ENCODE measurements around the gene EFCAB12.
"Not testable (repeated sequence)": the region's sequence is repeated elsewhere in the genome, so short reads cannot be mapped to it uniquely, and the experiment has no call there.

Gene EFCAB12

GRCh38 chr3:129419476-129419875 is 9.0 kb downstream of the EFCAB12 start:
- DNase-seq (ENCODE audit: low spot score), result no peak

GRCh38 chr3:129418041-129418973 is 10.1 kb downstream of the EFCAB12 start:
- DNase-seq (ENCODE audit: low spot score), result no peak

GRCh38 chr3:129417326-129417725 is 11.1 kb downstream of the EFCAB12 start:
- DNase-seq (ENCODE audit: low spot score), result no peak

DNA sequence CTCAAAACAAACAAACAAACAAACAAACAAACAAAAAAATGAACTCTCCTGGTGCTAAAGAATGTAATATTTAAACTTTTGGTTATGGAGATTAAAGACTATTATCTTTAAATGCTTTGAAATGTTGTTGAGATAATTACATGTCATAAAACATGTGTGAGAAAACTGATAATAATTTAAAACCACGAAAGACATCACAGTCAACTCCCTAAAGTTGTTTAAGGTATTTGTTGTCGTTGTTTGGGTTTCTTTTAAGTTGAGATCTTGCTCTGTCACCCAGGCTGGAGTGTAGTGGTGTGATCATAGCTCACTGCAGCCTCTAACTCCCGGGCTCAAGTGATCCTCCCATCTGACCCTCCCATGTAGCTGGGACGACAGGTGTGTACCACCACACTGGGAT is 12.0 kb downstream of the EFCAB12 start:
- no peak for DNase-seq (ENCODE audit: low spot score)

DNA sequence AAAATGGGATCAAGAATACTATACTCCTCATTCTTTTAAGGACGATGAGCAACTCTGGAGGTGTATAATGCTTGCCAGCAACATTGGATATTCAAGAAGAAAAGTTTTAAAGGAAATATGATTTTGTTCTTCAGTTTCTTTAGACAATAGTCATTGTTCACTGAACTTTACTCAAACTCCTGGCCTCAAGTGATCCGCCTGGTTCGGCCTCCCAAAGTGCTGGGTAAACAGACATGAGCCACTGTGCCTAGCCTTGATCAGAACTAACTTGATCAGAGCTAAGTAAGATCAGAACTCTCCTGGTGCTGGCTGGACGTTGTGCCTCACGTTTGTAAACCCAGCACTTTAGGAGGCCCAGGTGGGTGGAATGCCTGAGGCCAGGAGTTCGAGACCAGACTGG is 12.6 kb downstream of the EFCAB12 start:
- DNase-seq (ENCODE audit: low spot score), result no peak

GRCh38 chr3:129415378-129415777 is 13.1 kb downstream of the EFCAB12 start:
- DNase-seq (ENCODE audit: low spot score), result no peak

DNA sequence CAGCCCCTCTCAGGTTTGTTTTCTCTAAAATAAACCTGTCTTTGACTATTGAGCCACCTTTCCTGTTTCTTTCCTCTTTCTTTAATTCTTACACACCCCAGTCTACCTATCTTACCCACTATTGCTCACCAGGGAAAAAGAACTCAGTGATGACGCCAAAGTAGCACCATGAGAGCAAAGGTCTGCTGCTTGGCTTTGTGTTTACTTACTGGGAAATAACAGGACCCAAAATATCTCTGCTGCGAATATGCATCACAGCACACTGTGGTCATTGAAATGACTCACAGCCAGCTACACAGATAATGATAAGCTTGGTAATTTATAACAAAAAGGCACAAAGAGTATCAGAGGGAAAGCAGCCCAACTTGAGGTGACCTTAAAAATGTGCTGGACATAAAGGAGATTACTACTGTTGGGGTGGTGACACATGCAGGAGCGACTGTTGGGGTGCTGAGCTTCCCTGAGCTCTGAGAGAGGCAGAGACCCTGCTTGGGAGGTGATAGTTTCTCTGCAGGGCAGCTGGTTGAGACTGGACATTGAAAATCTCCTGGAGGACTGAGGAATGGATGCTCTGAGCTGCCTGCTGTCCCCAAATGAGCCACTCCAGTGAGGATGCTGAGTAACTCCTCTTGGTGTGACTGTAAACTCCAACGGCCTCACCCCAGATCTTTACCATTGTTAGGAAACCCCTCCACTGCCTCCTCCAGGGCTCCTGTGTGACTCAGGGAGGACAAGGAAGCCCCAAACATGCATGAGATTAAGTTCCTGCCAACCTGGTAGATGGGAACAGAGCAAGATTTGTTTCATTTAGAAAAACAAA is 14.5 kb downstream of the EFCAB12 start:
- no peak for DNase-seq (ENCODE audit: low spot score)

DNA sequence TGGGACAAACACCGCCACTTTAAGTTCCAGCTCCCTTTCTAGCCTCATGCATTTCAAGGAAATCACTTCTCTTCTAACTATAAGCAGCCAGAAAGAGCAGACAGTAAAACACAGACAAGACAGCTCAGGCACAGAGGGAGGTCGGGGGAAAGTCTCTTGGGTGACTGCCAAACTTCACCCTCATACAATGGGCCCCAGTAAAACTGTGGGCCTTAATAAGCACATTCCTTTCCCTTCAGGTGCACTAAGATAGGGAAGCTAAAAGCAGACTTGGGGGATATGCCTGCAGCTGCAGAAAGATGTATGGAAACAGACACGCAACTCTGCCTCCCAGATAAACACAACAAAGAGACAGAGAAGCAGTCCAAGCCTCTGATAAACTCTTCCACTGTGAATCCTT is 15.2 kb downstream of the EFCAB12 start:
- not testable (repeated sequence) for DNase-seq (ENCODE audit: low spot score)

DNA sequence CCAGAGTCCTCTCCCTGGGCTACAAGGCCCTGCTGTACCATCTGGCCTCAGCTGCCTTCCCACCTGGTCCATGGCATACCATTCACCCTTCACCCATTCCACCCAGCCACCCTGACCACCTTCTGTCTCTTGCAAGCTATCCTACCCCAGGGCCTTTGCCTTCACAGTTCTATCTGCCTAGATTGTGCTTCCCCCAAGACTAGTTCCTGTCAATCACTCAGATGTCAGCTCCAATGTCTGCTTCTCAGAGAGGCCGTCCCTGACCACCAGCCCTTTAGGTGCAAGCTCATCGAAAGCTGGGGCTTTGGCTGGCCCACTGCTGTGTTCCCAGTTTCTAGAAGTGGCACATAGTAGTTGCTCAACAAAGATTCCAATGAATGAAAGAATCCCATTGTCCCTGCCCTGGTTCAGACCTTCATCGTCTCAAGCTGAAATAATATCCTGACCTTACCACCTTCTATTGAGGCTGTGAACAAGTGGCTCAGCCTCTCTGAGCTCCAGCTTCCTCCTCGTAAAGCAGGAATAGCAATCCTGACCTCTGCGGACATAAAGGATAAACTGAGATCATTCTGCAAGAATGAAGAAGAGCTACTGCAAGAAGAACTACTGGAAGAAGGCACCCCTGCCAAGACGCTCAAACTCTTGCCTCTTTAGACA is 15.8 kb downstream of the EFCAB12 start:
- no peak for DNase-seq (ENCODE audit: low spot score)

- DNase-seq (ENCODE audit: low spot score), result no peak
Observed at GRCh38 chr3:129410971-129411370, 17.5 kb downstream of the EFCAB12 start.

- no peak for DNase-seq (ENCODE audit: low spot score)
Observed at GRCh38 chr3:129409541-129409940, 18.9 kb downstream of the EFCAB12 start.

DNA sequence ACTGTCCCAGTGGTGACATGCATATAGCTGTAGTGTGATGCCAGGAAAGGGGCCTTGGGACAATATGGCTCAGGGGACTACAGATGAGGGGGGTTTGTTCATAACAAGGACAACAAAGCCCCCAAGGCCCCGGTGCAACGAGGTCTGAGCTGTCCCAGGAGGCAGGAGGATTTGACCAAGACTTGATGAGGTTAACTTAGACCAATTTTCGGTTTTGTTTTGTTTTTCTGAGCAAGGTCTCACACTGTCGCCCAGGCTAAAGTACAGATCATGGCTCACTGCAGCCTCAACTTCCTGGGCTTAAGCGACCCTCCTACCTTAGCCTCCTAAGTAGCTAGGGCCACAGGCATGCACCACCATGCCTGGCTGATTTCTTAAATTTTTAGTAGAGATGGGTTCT is 23.8 kb downstream of the EFCAB12 start:
- no peak for DNase-seq (ENCODE audit: low spot score)

DNA sequence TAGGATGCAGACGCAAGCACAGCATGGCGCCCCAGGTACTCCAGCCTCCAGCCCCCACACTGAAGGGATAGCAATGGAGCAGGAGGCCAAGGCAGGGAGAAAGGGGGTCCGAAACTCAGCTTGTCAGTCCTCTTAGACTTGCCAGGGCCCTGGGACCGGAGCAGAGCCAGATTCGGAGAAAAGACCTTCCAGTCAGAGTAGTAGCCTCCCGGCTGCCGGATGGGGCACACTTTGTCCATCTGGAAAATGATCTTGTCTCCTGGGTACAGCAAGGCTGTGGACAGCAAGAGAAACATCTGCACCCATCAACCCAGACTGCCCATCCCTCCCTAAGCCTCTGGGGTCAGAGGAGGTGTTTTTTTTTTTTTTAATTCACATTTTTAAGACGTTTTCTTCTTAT is 24.3 kb downstream of the EFCAB12 start:
- DNase-seq (ENCODE audit: low spot score), result no peak

DNA sequence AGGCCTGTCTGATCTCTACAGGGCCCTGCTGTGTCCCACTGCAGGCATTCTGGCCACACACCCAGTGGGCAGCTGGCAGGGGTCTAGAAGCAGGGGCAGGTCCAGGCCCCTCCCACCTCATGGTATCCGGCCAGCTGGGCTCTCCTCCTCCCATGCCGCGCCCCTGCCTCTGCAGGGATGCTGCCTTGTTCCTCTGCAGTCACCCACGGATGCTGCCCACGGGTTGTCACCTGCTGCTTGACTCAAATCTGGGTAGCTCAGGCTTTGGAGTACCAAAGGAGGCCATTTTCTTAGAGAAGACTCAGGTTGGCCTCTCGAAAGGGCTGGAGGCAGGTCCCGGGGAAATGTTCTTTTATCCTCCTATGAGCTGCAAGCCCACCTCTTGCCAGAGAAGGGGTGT is 25.0 kb downstream of the EFCAB12 start:
- DNase-seq (ENCODE audit: low spot score), result no peak

- DNase-seq (ENCODE audit: low spot score), result no peak
Observed at GRCh38 chr3:129402616-129403015, 25.8 kb downstream of the EFCAB12 start.

DNA sequence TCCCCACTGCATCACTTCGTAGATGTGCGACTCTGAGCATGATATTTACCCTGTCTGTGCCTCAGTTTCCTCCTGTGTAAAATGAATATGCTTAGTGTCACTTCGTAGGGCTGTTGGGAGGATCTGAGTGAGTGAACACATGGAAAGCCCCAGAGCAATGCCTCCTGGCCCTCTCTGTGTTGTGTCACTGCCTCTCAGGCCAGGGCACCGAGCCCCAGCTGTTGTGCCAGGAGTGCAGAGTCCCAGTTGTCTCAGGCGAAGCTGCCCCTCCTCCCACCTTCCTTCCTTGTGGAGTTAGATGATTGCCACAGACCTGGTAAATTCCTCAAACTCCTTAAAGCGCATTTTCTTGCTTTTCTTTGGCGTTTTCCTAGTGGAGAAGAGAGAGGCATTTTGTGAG is 26.2 kb downstream of the EFCAB12 start:
- DNase-seq (ENCODE audit: low spot score), result no peak

- no peak for DNase-seq (ENCODE audit: low spot score)
Observed at GRCh38 chr3:129399895-129400357, 28.5 kb downstream of the EFCAB12 start.

DNA sequence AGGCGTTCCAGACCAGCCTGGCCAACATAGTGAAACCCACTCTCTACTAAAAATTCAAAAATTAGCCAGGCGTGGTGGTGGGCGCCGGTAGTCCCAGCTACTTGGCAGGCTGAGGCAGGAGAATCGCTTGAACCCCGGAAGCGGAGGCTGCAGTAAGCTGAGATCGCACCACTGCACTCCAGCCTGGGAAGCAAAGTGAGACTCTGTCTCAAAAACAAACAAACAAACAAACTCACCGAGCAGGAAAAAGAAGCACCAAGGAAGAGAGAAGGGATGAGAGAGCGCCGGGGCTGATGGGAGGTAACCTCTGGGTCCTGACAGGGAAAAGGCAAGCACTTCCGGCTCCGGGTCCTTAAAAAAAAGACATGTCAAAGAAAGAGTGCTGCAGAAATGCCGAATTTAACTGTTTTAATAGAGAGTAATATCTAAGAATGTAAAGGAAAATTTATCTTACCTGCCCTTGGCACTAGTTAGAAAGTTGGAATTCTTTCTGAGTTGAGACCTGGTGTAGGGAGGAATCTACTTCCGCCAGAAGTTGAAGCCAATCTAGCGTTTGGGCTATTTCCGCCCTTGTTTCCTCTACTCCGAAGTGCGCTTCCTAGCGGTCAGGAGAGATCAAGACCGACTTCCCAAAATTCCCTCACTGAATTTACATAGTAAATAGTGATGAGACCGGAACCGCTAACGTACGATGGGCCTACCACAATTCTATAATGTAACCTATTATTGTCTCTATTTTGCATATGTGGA is 29.1 kb downstream of the EFCAB12 start:
- peak; percentile 87 for DNase-seq (ENCODE audit: low spot score)

GRCh38 chr3:129398803-129399144 is 29.7 kb downstream of the EFCAB12 start:
- DNase-seq (ENCODE audit: low spot score), result peak; percentile 58

- not testable (repeated sequence) for DNase-seq (ENCODE audit: low spot score)
Observed at GRCh38 chr3:129393760-129394564, 34.5 kb downstream of the EFCAB12 start.

DNA sequence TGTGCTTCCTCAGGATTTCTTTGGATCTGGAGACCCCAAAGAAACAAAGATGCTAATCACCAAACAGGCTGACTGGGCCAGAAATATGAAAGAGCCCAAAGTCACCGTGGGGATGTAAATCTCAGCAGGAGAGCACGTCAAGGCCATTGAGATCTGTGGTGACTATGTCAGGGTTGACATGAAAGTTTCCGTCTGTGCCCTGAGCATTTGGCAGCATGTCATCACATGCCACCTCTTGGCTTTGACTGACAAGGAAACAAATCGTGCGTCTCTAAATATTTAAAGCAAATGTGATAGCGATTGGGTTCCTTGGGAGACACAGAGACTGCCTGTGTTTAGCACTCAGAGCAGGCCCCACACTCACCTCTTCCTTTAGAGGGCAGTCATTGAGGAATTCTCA is 35.2 kb downstream of the EFCAB12 start:
- DNase-seq (ENCODE audit: low spot score), result no peak
